Endothelial cell of umbilical vein (primary cell): Measurements from ENCODE around the gene MYOM3. TPM values are rescaled to one million over a fixed set of nuclear protein-coding genes. Genes with fewer than 3 reads are reported as not detected.

Experiments
- BruUV-seq: library from RNA; stranded (reverse); fragments of 400-500 nt; replicated peaks from 2 replicates; lab custom pipeline; 2021; lab: Mats Ljungman, UMichigan
- CTCF ChIA-PET: fragments of 300-600, 350-600 bp; sonication (Branson Sonifier 250); formaldehyde crosslinking; loops from one replicate; lab custom pipeline; 2021; ENCODE audit warnings: antibody characterized with exemption, inconsistent platforms; lab: Charles Lee
- POLR2A ChIA-PET: fragments of 300-600, 350-600 bp; sonication (Branson Sonifier 250); formaldehyde crosslinking; loops from one replicate; lab custom pipeline; 2021; ENCODE audit warnings: antibody characterized with exemption, inconsistent platforms; lab: Charles Lee
- DNase-seq: peaks from one replicate; pipeline ENCODE4 v3.0.0-alpha.2; 2011; ENCODE audit warnings: low read depth, low spot score
- FAIRE-seq: peaks from 2 replicates; lab custom pipeline; 2011; peaks lifted over from hg19 to GRCh38; lab: Jason Lieb, UNC
- H2AFZ ChIP-seq: 2 replicates; pipeline ENCODE4 v1.6.0; 2012; ENCODE audit warnings: low read depth, low read length, control low read depth, inconsistent platforms
- H3K27ac ChIP-seq: 2 replicates; pipeline ENCODE4 v1.5.1; 2011; ENCODE audit warnings: low read depth, mild to moderate bottlenecking, control low read depth, low read length, moderate library complexity; ENCODE audit not compliant: insufficient read depth
- H3K27me3 ChIP-seq, 2 experiments: 2 replicates each; pipeline versions ENCODE4 v1.6.0 to v1.6.1; 2011; ENCODE audit warnings: low read length in 2 of 2, mixed read lengths in 1 of 2; ENCODE audit not compliant: control insufficient read depth in 2 of 2, insufficient read depth in 2 of 2
- H3K36me3 ChIP-seq, 2 experiments: 2 replicates in 1 of 2; 3 replicates in 1 of 2; pipeline ENCODE4 v1.5.1; 2011; ENCODE audit warnings: low read length in 2 of 2, mild to moderate bottlenecking in 1 of 2, moderate library complexity in 1 of 2; ENCODE audit not compliant: control insufficient read depth in 2 of 2, insufficient read depth in 2 of 2; ENCODE audit errors: extremely low read depth in 1 of 2
- H3K4me1 ChIP-seq: 3 replicates; pipeline ENCODE4 v1.5.1; 2011; ENCODE audit warnings: mild to moderate bottlenecking, low read length; ENCODE audit not compliant: control insufficient read depth, insufficient read depth; ENCODE audit errors: extremely low read depth
- H3K4me2 ChIP-seq: 2 replicates; pipeline ENCODE4 v1.6.1; 2011; ENCODE audit warnings: low read length, control low read depth, mixed read lengths; ENCODE audit not compliant: insufficient read depth
- H3K4me3 ChIP-seq, 3 experiments: fragments of 200-600 bp in 1 of 3; sonication (generic), shearing (Covaris generic) in 1 of 3; replicated peaks in 1 of 3; 2 replicates each; pipeline ENCODE4 v1.5.1; 2011 to 2016; ENCODE audit warnings: control low read depth in 3 of 3, low read length in 3 of 3, mild to moderate bottlenecking in 2 of 3, inconsistent platforms in 1 of 3, low read depth in 1 of 3, moderate library complexity in 1 of 3; ENCODE audit not compliant: insufficient read depth in 1 of 3
- H3K79me2 ChIP-seq: 2 replicates; pipeline ENCODE4 v1.6.0; 2012; ENCODE audit warnings: low read length, inconsistent platforms; ENCODE audit not compliant: control insufficient read depth, insufficient read depth
- H3K9ac ChIP-seq: replicated peaks from 2 replicates; pipeline ENCODE3; 2011; ENCODE audit warnings: low read length, control low read depth; ENCODE audit not compliant: insufficient read depth; ENCODE audit errors: extremely low read depth
- H3K9me1 ChIP-seq: replicated peaks from 3 replicates; pipeline ENCODE4 v1.6.0; 2011; ENCODE audit warnings: mild to moderate bottlenecking, low read length; ENCODE audit not compliant: control insufficient read depth, insufficient read depth; ENCODE audit errors: extremely low read depth
- H3K9me3 ChIP-seq: replicated peaks from 2 replicates; pipeline ENCODE4 v1.5.1; 2012; ENCODE audit warnings: low read length, inconsistent platforms; ENCODE audit not compliant: control insufficient read depth, insufficient read depth
- H4K20me1 ChIP-seq: replicated peaks from 2 replicates; pipeline ENCODE3; 2011; ENCODE audit warnings: mild to moderate bottlenecking, low read length; ENCODE audit not compliant: control insufficient read depth, insufficient read depth; ENCODE audit errors: extremely low read depth
- CTCF ChIP-seq, 2 donors: IDR thresholded peaks; 1 replicate in 1 of 2; 2 replicates in 1 of 2; pipeline ENCODE4 v1.5.1; 2011; ENCODE audit warnings: low read length in 2 of 2, mild to moderate bottlenecking in 2 of 2, moderate library complexity in 2 of 2, control low read depth in 1 of 2, inconsistent platforms in 1 of 2, low read depth in 1 of 2; ENCODE audit not compliant: insufficient read depth in 1 of 2; ENCODE audit errors: extremely low read depth in 1 of 2
- EZH2 ChIP-seq: IDR thresholded peaks from 2 replicates; pipeline ENCODE4 v1.6.1; 2012; ENCODE audit warnings: borderline replicate concordance, low read depth, mild to moderate bottlenecking, moderate library complexity, low read length, inconsistent platforms; ENCODE audit not compliant: severe bottlenecking
- FOS ChIP-seq: IDR thresholded peaks from 2 replicates; pipeline ENCODE4 v1.6.1; 2011; ENCODE audit warnings: mild to moderate bottlenecking, low read length, moderate library complexity, borderline replicate concordance; ENCODE audit not compliant: insufficient read depth
- GATA2 ChIP-seq: IDR thresholded peaks from 2 replicates; pipeline ENCODE4 v1.7.0; 2011; ENCODE audit warnings: low read depth, mild to moderate bottlenecking, moderate library complexity, mixed read lengths, low read length; ENCODE audit not compliant: insufficient read length, insufficient read depth
- JUN ChIP-seq: IDR thresholded peaks from 2 replicates; pipeline ENCODE4 v1.6.1; 2011; ENCODE audit warnings: borderline replicate concordance, low read depth; ENCODE audit not compliant: insufficient read length, insufficient read depth
- MAX ChIP-seq: IDR thresholded peaks from 2 replicates; pipeline ENCODE4 v1.6.1; 2011; ENCODE audit not compliant: insufficient read depth, insufficient read length
- MYC ChIP-seq: IDR thresholded peaks from one replicate; pipeline ENCODE4 v1.6.1; 2011; ENCODE audit warnings: mild to moderate bottlenecking, low read depth, low read length
- POLR2A ChIP-seq: IDR thresholded peaks from 2 replicates; pipeline ENCODE4 v1.6.1; 2012; ENCODE audit warnings: low read depth, mild to moderate bottlenecking, control low read depth, low read length
- POLR2AphosphoS5 ChIP-seq: IDR thresholded peaks from 2 replicates; pipeline ENCODE4 v1.6.1; 2012; ENCODE audit warnings: low read depth, mild to moderate bottlenecking, control low read depth, low read length, moderate library complexity; ENCODE audit not compliant: insufficient read depth
- dilution Hi-C: fragments of 300-500 bp; cut with MboI; formaldehyde crosslinking; loops from one replicate; pipeline ENCODE4 v1.15.0; 2019; ENCODE audit warnings: low sequenced_read_pairs; ENCODE audit not compliant: extremely low pct_ligation_motif_present
- intact Hi-C: fragments of 100-400 bp; cut with micrococcal nuclease; formaldehyde crosslinking; loops from one replicate; pipeline ENCODE4 v1.10.0; 2022
- polyA plus RNA-seq, 4 experiments: library from polyadenylated mRNA; depleted of rRNA in 3 of 4; stranded (reverse) in 3 of 4; unstranded in 1 of 4; fragments of >200 nt; gene quantifications; 2 replicates each; pipeline versions ENCODE4 v1.2.1 to v1.2.3, GENCODE V29; 2011 to 2012; ENCODE audit warnings: missing spikeins in 1 of 4
- total RNA-seq: library from RNA; stranded (reverse); gene quantifications from 2 replicates; pipeline ENCODE4 v1.2.3, GENCODE V29; 2021

MYOM3 gene
- total and polyA plus RNA-seq, 2 donors (not counting 3 experiments of a cell fraction or from before 2014, with no cell fraction given) = 0.11 to 0.40 TPM

DNA sequence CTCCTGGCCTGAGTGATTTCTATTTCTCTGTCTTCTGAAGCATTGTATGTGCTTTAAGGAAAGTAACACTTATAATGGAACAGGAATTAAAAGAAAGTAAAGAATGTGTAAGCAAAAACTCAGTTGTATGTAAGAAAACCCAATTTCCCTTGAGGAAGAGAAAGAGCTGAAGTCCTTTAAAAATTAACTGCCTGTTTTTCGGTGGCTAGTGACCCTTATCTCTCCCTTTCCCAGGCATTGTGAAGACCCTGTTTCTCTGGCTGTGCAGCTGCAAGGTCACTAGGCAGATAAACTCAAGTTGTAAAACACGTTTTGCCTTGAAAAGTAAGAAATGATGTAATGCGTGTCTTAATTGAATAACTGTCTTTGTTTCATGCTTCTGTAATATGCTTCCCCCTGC is 8.5 kb downstream of the MYOM3 start:
- Histone ChIP-seq H3K9me1 (no peaks in the 10 kb centered on the region), H3K9ac (no peak overlapping the region), H3K4me3 (no peak overlapping the region), H3K9me3 (no peaks in the 10 kb centered on the region), H4K20me1 (no peaks in the 10 kb centered on the region), H3K27me3 (no peaks in the 10 kb centered on the region), H2AFZ (no peak overlapping the region), H3K27ac (no peak overlapping the region), H3K4me2 (no peak overlapping the region), H3K4me1 (peaks cover 6% of the 10 kb centered on the region), H3K36me3 (no peaks in the 10 kb centered on the region), H3K79me2 (no peaks in the 10 kb centered on the region)
- no peak for TF ChIP-seq MYC
- TF ChIP-seq POLR2A = no peak
- TF ChIP-seq POLR2AphosphoS5 = no peak
- TF ChIP-seq FOS = no peak
- no peak for TF ChIP-seq JUN
- TF ChIP-seq GATA2 = no peak
- TF ChIP-seq MAX = no peak
- no peak for TF ChIP-seq EZH2
- TF ChIP-seq CTCF (IDR thresholded peaks at IDR 0.05; ENCODE audit: extremely low read depth in 1 of 2, insufficient read depth in 1 of 2, low read depth in 1 of 2, low read length in 2 of 2) = no peak
- dilution Hi-C loops = no loop called here
- CTCF ChIA-PET = interaction anchor here (1.4 to 1.7 kb wide), 2 partner anchors 32 to 47 kb away, joined by 3 to 4 read pairs; no protein-coding TSS in a partner anchor
- DNase-seq = no peak
- POLR2A ChIA-PET = no interaction called here
- BruUV-seq = no TSS peak
- no peak for FAIRE-seq
- intact Hi-C loops = no loop called here
